HFF-Myc (cell line): ENCODE results near the gene TFDP2.
"Not testable (repeated sequence)": the region's sequence is repeated elsewhere in the genome, so short reads cannot be mapped to it uniquely, and the experiment has no call there.

ENCODE experiments used
- DNase-seq: peaks from one replicate; pipeline ENCODE4 v3.0.0-alpha.2; 2011; ENCODE audit warnings: low read depth; ENCODE audit errors: extremely low read depth
- H3K4me3 ChIP-seq: replicated peaks from 2 replicates; pipeline ENCODE4 v1.5.1; 2011; ENCODE audit warnings: low read depth, mild to moderate bottlenecking, control low read depth, low read length
- CTCF ChIP-seq: IDR thresholded peaks from 2 replicates; pipeline ENCODE4 v1.5.1; 2012; ENCODE audit warnings: mild to moderate bottlenecking, low read depth, low read length, control low read depth; ENCODE audit errors: missing control alignments

TFDP2 gene

GRCh38 chr3:141920701-141921100 lies 228.6 kb downstream of the TFDP2 start:
- no peak for TF ChIP-seq CTCF
- DNase-seq = no peak
- no peak overlapping the region for H3K4me3 ChIP-seq

DNA sequence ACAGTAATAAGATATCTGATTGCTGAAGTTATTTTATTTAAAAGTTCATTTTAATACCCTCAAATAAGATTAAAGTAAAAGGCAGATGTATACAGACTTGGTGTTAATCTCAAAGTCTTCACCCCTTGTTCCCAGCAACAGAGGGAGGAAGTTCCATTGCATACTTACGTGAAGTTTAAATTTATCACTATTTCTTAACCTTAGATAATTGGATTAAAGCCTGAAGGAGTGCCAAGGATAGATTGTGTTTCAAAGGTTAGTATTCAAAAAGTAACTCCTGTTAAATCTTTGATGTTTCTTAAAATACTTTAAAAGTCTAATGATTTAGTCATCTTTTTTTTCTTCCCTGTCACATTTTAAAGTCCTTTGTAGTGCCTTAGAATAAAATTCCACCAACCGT lies 233.6 kb downstream of the TFDP2 start:
- DNase-seq = no peak
- TF ChIP-seq CTCF = no peak
- H3K4me3 ChIP-seq = no peak overlapping the region

DNA sequence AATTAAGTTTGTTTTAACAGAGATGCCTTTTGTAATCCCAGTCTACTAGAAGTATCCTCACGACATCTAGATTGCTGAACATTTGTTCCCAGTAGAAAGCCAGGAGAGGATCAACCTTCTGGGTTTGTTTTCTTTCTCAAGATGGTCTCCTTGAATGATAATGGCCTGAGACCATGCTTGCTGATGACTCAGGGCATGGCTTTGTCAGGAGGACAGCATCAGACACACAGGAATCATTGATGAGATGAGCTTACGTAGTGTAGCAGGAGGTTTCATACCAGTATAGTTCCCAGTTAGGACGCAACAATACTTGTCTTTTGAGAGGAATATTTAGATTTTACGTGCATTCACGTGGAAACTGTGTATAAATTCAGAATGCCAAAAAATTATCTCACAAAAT lies 234.3 kb downstream of the TFDP2 start:
- DNase-seq = no peak
- H3K4me3 ChIP-seq = no peak overlapping the region
- TF ChIP-seq CTCF = no peak

DNA sequence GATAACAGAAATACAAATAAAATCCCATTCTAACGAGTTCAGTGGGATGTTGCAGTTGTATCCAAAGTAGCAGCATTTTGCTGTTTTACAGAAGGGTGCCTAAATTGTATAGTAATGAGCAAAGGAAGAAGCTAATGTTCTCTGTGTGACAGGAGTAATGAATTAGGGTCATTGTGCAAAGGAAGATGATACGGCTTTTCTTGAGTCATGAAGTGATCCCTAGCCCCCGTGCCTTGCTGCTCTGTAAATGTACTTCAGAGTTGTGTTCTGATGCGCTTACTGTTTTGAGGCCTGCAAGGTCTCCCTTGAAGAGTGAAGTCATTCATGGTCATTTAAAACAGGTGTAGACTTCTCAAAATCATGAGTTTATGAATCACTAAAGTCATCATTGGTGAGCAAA lies 235.0 kb downstream of the TFDP2 start:
- TF ChIP-seq CTCF = no peak
- H3K4me3 ChIP-seq = no peak overlapping the region
- no peak for DNase-seq

DNA sequence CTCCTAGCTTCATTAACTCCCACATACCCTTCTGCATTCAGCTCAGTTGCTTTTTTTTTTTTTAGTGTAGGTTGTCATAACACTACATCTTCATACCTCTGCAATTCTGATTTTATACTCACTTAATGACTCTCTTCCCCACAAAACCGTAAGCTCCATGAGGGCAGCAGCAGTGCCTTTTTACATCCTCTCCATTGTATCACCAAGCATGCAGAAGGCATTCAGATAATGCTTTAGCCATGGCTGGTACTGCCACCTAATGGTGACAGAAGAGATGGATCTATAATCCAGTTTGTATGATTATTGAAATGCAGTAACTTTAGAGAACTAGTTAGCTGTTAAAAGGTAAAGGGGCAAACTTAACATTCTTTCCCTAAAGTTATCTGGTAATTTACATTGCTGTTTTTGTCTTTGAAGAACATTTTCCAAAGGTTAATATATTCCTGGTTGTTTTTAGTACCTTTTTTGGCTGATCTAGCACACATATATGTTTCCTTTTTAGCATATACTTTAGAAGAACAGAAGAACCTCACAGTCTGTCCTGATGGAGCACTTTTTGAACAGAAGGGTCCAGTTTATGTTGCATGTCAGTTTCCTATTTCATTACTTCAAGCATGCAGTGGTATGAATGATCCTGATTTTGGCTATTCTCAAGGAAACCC lies 236.1 kb downstream of the TFDP2 start:
- peak; percentile 48 for DNase-seq
- peak; percentile 57 for TF ChIP-seq CTCF

DNA sequence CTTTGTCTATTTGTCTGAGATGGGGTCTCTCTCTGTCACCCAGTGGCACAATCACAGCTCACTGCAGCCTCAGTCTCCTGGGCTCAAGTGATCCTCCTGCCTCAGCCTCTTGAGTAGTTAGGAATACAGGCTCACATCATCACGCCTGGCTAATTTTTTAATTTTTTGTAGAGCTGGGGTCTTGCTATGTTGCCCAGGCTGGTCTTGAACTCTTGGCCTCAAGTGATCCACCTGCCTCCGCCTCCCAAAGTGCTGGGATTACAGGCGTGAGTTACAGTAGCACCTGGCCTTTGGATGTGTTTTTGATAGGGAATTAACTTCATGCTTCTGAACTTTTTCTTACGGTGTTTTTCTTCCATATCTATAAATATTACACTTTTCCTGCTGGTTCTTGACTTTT lies 239.4 kb downstream of the TFDP2 start:
- H3K4me3 ChIP-seq, DNase-seq: not testable (repeated sequence)

More for the DNA sequence above, 236.1 kb downstream of the TFDP2 start:
- no peak overlapping the region for H3K4me3 ChIP-seq

- no peak overlapping the region for H3K4me3 ChIP-seq
- no peak for DNase-seq
- TF ChIP-seq CTCF = no peak
Measured at GRCh38 chr3:141909408-141909807, 239.9 kb downstream of the TFDP2 start.
